ENCODE measurements around the gene SERPINA1. TPM values are rescaled to one million over a fixed set of nuclear protein-coding genes. Genes with fewer than 3 reads are reported as not detected.
"Not testable (repeated sequence)": the region's sequence is repeated elsewhere in the genome, so short reads cannot be mapped to it uniquely, and the experiment has no call there.

The SERPINA1 gene
- total RNA-seq, 1 donor from 2014 or later: 994 TPM

GRCh38 chr14:94357166-94357565 lies 31.2 kb downstream of the SERPINA1 start:
- no peak for DNase-seq
- intact Hi-C loops (cut with DNase I): no loop called here
- H3K27me3 ChIP-seq (ENCODE audit: low read depth): no peaks in the 10 kb centered on the region
- no peak for TF ChIP-seq CTCF (IDR thresholded peaks at IDR 0.05)
- no peak overlapping the region for H3K27ac ChIP-seq
- no peaks in the 10 kb centered on the region for H3K36me3 ChIP-seq
- no peak overlapping the region for H3K4me3 ChIP-seq
- H3K4me1 ChIP-seq: no peaks in the 10 kb centered on the region
- no peaks in the 10 kb centered on the region for H3K9me3 ChIP-seq
- ATAC-seq: no peak

- ATAC-seq: no peak
- intact Hi-C loops (cut with DNase I): no loop called here
- DNase-seq: no peak
- TF ChIP-seq CTCF (IDR thresholded peaks at IDR 0.05): no peak
- no peak overlapping the region for H3K27ac ChIP-seq
- H3K36me3 ChIP-seq: no peaks in the 10 kb centered on the region
- no peaks in the 10 kb centered on the region for H3K9me3 ChIP-seq
- no peaks in the 10 kb centered on the region for H3K4me1 ChIP-seq
- no peaks in the 10 kb centered on the region for H3K27me3 ChIP-seq (ENCODE audit: low read depth)
- no peak overlapping the region for H3K4me3 ChIP-seq
Measured at GRCh38 chr14:94356379-94357056, 31.9 kb downstream of the SERPINA1 start.

GRCh38 chr14:94355191-94355794 lies 33.1 kb downstream of the SERPINA1 start:
- no peak overlapping the region for H3K4me3 ChIP-seq
- intact Hi-C loops (cut with DNase I): no loop called here
- no peaks in the 10 kb centered on the region for H3K4me1 ChIP-seq
- H3K27me3 ChIP-seq (ENCODE audit: low read depth): no peaks in the 10 kb centered on the region
- no peaks in the 10 kb centered on the region for H3K36me3 ChIP-seq
- H3K9me3 ChIP-seq: no peaks in the 10 kb centered on the region
- peak; percentile 64 to 87 for ATAC-seq
- no peak overlapping the region for H3K27ac ChIP-seq
- peak; percentile 56 for TF ChIP-seq CTCF (IDR thresholded peaks at IDR 0.05)
- DNase-seq: peak; percentile 80

- no peak overlapping the region for H3K4me3 ChIP-seq
- no peaks in the 10 kb centered on the region for H3K36me3 ChIP-seq
- no peak overlapping the region for H3K27ac ChIP-seq
- no peaks in the 10 kb centered on the region for H3K27me3 ChIP-seq (ENCODE audit: low read depth)
- DNase-seq (no peak), ATAC-seq (no peak)
- intact Hi-C loops (cut with DNase I): no loop called here
- no peak for TF ChIP-seq CTCF (IDR thresholded peaks at IDR 0.05)
- no peaks in the 10 kb centered on the region for H3K4me1 ChIP-seq
- no peaks in the 10 kb centered on the region for H3K9me3 ChIP-seq
Measured at GRCh38 chr14:94354638-94355185, 33.7 kb downstream of the SERPINA1 start.

- H3K27me3 ChIP-seq (ENCODE audit: low read depth): not testable (repeated sequence)
Measured at GRCh38 chr14:94354190-94354589, 34.2 kb downstream of the SERPINA1 start.

GRCh38 chr14:94349276-94349675 lies 39.1 kb downstream of the SERPINA1 start:
- Histone ChIP-seq H3K4me3 (no peak overlapping the region), H3K9me3 (no peaks in the 10 kb centered on the region), H3K36me3 (no peaks in the 10 kb centered on the region), H3K27me3 (ENCODE audit: low read depth) (no peaks in the 10 kb centered on the region), H3K4me1 (no peaks in the 10 kb centered on the region), H3K27ac (no peak overlapping the region)
- intact Hi-C loops (cut with DNase I): no loop called here
- DNase-seq: no peak
- no peak for TF ChIP-seq CTCF (IDR thresholded peaks at IDR 0.05)
- ATAC-seq: no peak

More at GRCh38 chr14:94354190-94354589, 34.2 kb downstream of the SERPINA1 start:
- H3K4me1 ChIP-seq; DNase-seq; H3K4me3 ChIP-seq; intact Hi-C loops (cut with DNase I); ATAC-seq; H3K27ac ChIP-seq; H3K36me3 ChIP-seq; H3K9me3 ChIP-seq: not testable (repeated sequence)

All from lower lobe of right lung (tissue), 2 donors.